Tibial artery (tissue), 4 donors: ENCODE results near the gene C2CD2L.

Experiments
- DNase-seq, 2 donors: peaks; one replicate each; pipeline ENCODE4 v3.0.0-alpha.2; 2019
- H3K27ac ChIP-seq, 2 donors: fragments of 200-600 bp; sonication (generic) in 1 of 2; 1 replicate in 1 of 2; 2 replicates in 1 of 2; pipeline ENCODE4 v1.5.1; 2018 to 2019; ENCODE audit warnings: mild to moderate bottlenecking in 1 of 2
- H3K27me3 ChIP-seq, 2 donors: fragments of 200-600 bp; sonication (generic) in 1 of 2; one replicate each; pipeline versions ENCODE4 v1.5.1 to v1.6.0; 2016 to 2019
- H3K36me3 ChIP-seq, 3 donors: fragments of 200-600 bp; sonication (generic) in 2 of 3; one replicate each; pipeline ENCODE4 v1.5.1; 2016 to 2019; ENCODE audit warnings: mild to moderate bottlenecking in 2 of 3
- H3K4me1 ChIP-seq, 4 donors: fragments of 200-600 bp; sonication (generic) in 2 of 4; 1 replicate in 3 of 4; 2 replicates in 1 of 4; pipeline ENCODE4 v1.5.1; 2016 to 2019
- H3K4me3 ChIP-seq, 2 donors: fragments of 200-600 bp; sonication (generic) in 1 of 2; 1 replicate in 1 of 2; 2 replicates in 1 of 2; pipeline ENCODE4 v1.5.1; 2018 to 2019; ENCODE audit warnings: mild to moderate bottlenecking in 2 of 2
- H3K9me3 ChIP-seq, 3 donors: fragments of 200-600 bp; sonication (generic) in 1 of 3; one replicate each; pipeline ENCODE4 v1.5.1; 2016 to 2019
- CTCF ChIP-seq, 2 experiments: fragments of 200-600 bp in 1 of 2; fragments of 450-650 bp in 1 of 2; IDR thresholded peaks; one replicate each; pipeline ENCODE4 v1.5.1; 2017 to 2019; ENCODE audit warnings: antibody characterized with exemption in 2 of 2, mild to moderate bottlenecking in 1 of 2, moderate library complexity in 1 of 2
- intact Hi-C: fragments of 100-400 bp; cut with DNase I; formaldehyde crosslinking; loops from one replicate; pipeline ENCODE4 v1.15.0; 2023; ENCODE audit warnings: low total_unique reads

C2CD2L gene

DNA sequence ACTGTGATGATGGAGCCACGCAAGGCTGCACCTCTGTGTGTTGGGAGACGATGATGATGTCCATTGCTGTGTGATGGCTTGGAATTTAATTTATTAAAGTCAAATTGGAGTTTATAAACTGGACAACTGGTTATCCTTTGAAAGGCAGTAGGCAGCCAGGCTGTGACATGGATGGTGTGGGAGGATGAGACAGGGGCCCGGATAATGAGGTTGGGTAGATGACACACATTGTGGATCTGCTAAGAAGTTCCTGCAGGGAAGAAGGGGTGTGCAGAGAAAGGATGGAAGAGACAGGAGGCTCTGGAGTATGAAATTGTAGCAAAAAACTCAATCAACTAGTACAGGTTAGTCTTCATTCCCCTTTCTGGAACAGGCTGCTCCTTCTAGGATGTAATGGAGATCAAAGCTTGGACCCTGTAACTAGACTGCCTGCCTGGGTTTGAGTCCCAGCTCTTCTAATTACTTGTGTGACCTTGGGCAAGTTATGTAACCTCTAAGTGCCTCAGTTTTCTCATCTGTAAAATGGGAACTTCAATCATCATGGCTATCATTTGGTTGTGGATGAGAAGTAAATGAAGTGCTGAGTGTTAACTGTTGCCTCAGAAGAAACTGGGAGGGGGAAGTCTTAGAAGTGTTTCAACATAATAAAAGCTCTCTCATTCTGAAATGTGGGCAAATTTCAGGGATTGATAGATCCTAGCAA is 10.0 kb downstream of the C2CD2L start:
- Histone ChIP-seq H3K9me3 (no peaks in the 10 kb centered on the region), H3K27me3 (no peaks in the 10 kb centered on the region), H3K27ac (no peak overlapping the region), H3K4me1 (peaks cover 0 to 11% (median 7%) of the 10 kb centered on the region in 4 donors), H3K36me3 (peaks cover 7 to 54% (median 32%) of the 10 kb centered on the region in 3 donors), H3K4me3 (no peak overlapping the region)
- TF ChIP-seq CTCF (IDR thresholded peaks at IDR 0.05): no peak
- intact Hi-C loops: no loop called here
- no peak for DNase-seq

GRCh38 chr11:119118227-119118626 is 11.1 kb downstream of the C2CD2L start:
- no peak for TF ChIP-seq CTCF (IDR thresholded peaks at IDR 0.05)
- peaks cover 4 to 43% (median 22%) of the 10 kb centered on the region in 3 donors for H3K36me3 ChIP-seq
- H3K27ac ChIP-seq: no peak overlapping the region
- no peaks in the 10 kb centered on the region for H3K27me3 ChIP-seq
- H3K4me3 ChIP-seq: no peak overlapping the region
- no peak for DNase-seq
- intact Hi-C loops: no loop called here
- no peaks in the 10 kb centered on the region for H3K9me3 ChIP-seq
- peaks cover 0 to 21% (median 13%) of the 10 kb centered on the region in 4 donors for H3K4me1 ChIP-seq

- Histone ChIP-seq H3K27me3 (no peaks in the 10 kb centered on the region), H3K4me1 (peaks cover 0 to 22% (median 13%) of the 10 kb centered on the region in 4 donors), H3K36me3 (peaks cover 0 to 40% (median 17%) of the 10 kb centered on the region in 3 donors), H3K9me3 (no peaks in the 10 kb centered on the region), H3K27ac (no peak overlapping the region), H3K4me3 (no peak overlapping the region)
- intact Hi-C loops: no loop called here
- TF ChIP-seq CTCF (IDR thresholded peaks at IDR 0.05): no peak
- DNase-seq: no peak
These were observed 11.8 kb downstream of the C2CD2L start for GRCh38 chr11:119118946-119119345.

GRCh38 chr11:119120639-119121007 is 13.5 kb downstream of the C2CD2L start:
- DNase-seq: no peak
- no peak for TF ChIP-seq CTCF (IDR thresholded peaks at IDR 0.05)
- Histone ChIP-seq H3K4me3 (peak overlapping the region; percentile 85 to 90), H3K4me1 (peaks cover 0 to 22% (median 13%) of the 10 kb centered on the region in 4 donors), H3K36me3 (peaks cover 0 to 40% (median 24%) of the 10 kb centered on the region in 3 donors), H3K9me3 (no peaks in the 10 kb centered on the region), H3K27ac (peak overlapping the region; percentile 80 to 84), H3K27me3 (no peaks in the 10 kb centered on the region)
- intact Hi-C loops: no loop called here

DNA sequence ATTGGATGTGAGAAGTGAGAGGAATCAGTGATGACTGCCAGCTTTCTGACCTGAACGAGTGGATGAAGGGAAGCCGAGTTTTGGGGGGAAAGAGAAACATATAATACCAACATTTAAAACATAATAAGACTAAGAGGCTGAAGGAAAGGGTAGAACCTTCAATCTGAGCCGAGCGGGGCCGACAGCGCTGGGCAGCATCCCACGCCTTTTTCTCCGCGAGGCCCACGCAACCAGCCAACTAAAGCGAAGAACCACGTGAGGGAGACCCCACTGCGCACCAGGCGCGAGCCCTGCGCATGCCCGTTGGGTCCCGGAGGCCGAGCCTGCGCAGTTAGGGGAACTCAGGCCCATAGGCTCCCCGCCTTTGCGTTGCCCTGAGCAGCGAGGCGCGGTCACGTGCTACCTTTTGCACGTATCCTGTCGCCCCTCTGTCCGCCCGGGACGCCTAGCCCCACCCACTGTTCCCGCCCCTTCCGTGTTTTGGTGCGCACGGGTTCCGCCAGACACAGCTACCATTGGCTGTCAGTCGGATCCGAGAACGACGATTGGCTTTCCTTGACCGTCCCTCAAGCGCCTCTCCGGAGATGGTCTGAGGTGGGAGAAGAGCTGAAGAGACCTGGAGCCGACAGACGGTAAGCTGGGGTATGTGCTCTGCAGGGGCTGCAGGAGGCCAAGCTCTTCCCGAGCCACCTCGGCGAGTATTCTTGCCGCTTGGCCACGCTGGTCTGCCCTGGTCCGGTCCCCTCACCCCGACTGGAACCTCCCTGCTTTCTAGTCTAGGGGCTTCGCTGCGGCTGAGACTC is 14.1 kb downstream of the C2CD2L start, which contains the start of gene HINFP:
Gene HINFP, plus strand, starts transcription at position 573 of the 803 bp plus-strand sequence. CDS start 5,365 bp downstream, outside the sequence.
- H3K4me3 ChIP-seq: peak within 1 kb of the TSS; percentile 85 to 90
- H3K9me3 ChIP-seq: no peaks in the 10 kb centered on the region
- peak within 1 kb of the TSS; percentile 80 to 84 for H3K27ac ChIP-seq
- H3K27me3 ChIP-seq: no peaks in the 10 kb centered on the region
- no peak for TF ChIP-seq CTCF (IDR thresholded peaks at IDR 0.05)
- DNase-seq: peak; percentile 100
- H3K36me3 ChIP-seq: peaks cover 0 to 38% (median 20%) of the 10 kb centered on the region in 3 donors
- H3K4me1 ChIP-seq: peaks cover 0 to 22% (median 13%) of the 10 kb centered on the region in 4 donors
- intact Hi-C loops: no loop called here
